ENCODE measurements around the gene SPSB4.

The SPSB4 gene

DNA sequence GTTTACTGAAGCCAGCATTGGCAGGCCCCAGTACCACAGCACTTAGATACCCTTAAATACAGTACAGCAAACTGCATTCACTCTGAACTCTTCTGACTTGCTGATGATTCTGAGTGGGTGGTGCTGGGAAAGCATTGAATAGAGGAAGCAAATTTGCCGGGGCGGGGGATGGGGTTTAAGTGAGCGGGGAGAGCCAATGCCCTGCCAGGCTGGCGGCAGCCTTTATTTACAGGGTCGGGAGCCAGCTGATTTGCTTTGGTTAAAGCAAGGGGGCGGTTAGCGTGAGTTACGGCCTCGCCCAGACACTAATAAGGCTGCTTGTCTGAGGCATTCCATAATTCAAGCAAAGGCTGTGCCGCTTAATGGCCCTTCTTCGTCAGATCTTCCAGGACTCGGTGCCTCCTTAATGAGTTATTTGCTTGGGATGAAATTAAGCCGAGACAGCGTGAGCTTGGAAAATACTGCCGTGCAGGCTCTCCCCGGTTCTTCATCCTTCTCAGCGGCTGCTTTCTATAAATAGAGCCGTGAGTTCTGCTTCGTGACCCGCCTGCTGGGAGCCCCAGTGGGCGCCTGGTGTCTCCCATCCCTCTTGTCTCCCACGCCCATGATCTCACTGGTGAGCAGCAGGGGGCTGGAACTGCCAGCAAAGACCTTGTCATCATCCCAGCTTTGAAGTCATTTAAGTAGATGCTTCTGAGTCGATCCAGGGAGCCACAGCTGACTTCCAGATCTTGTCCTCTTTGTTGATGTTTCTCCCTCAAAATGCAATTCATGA is 25.8 kb downstream of the SPSB4 start:
- peak; percentile 15 to 53 for DNase-seq

DNA sequence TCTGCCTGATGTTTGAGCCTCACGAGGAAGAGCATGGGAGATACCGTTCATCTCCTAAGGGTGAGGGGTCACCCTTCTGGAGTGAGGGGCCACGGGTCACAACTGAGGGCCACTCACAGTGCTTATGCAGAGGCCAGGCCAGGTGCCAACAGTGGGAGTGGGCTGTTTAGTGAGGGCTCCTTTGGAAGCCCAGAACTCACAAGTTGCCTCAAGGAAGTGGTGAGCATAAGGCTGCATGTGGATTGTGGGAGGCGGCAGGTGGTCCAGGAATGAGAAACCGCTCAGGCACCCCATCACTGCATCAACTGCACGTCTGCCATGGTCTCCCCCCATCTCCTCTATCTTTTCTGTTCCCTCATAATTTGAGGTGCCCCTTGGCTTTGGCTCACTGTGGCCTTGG is 26.5 kb downstream of the SPSB4 start:
- no peak for DNase-seq

DNA sequence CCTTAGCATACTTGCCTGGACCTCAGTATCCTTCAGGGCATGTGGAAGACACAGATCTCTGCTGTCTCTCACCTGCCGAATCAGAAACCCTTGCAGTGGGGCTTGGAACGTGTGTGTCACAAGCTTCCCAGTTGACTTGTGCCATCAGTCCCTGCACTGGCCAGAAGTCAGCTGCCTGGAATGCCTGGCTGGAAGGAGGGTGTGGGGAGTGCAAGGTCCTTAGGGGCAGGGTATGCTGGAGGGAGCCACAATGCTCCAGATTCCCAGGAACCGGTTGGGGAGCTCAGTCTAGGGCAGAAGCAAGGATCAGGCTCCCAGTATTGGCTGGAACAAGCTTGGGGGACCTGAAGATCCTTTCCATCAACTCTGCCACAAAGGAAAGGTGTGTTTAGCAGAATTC is 27.1 kb downstream of the SPSB4 start:
- no peak for DNase-seq

DNA sequence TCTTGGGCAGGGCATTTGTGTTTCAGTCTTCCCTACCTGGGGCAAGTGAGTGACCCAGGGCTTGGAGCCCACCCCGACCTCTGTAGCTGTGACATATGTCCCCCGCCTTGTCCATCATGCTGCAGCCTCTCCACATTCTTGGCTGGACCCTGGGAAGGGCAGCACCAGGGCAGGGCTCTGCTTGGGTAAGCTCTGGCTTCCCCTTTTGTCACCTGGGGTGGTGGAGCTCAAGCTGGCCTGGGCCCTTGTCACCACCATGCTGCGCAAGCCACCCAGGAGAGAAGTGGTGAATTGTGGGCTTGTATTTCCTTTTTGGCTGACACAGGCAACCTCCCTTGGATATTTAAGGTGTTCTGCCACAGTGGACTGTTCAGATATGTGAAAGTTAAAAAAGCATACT is 29.3 kb downstream of the SPSB4 start:
- DNase-seq, result no peak

DNA sequence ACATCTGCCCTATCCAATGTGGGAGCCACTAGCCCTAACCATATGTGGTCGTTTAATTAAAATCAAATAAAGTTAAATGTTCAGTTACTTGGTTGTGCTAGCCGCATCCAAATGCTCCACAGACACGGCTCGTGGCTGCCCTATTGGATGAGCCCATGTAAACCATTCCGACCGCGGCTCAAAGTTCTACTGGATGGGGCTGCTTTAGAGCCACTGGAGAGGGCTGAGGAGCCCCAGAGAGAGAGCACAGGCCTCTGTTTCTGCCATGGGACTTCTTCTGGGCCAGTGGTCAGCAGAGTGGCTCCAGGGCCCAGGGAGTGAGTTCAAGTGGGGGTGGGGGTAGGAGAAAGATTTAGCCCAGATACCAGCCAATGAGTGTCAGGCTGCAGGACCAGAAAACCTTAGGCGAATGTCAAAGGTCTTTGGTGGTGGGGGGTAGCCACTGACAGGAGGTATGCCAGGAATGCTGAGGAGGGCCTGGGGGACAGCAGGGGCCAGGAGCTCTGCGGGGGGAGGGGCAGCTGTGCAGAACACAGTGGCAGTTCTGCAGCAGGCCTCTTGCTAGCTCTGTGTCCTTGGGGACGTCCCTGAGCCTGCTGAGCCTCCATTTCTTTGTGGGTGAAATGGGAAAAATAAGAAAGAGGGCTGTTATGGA is 30.1 kb downstream of the SPSB4 start:
- no peak for DNase-seq

DNA sequence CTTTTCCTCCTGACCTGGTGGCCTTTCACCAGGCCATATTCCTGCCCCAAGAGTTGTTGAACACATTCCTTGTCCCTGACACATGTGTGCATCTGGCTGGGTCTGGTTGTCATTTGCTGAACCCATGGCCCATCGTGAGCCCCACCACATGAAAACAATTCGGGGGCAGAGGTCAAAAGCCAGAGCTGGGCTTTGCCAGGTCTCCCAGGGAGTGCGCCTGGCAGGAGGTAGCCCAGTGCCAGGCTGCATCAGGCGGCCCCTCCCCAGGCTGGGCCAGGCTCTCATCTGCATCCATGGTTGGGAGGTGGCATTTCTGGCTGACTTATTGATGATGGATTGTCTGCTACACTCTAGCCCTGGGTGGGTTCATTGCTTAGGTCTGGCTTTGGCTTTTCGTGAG is 30.9 kb downstream of the SPSB4 start:
- no peak for DNase-seq

DNA sequence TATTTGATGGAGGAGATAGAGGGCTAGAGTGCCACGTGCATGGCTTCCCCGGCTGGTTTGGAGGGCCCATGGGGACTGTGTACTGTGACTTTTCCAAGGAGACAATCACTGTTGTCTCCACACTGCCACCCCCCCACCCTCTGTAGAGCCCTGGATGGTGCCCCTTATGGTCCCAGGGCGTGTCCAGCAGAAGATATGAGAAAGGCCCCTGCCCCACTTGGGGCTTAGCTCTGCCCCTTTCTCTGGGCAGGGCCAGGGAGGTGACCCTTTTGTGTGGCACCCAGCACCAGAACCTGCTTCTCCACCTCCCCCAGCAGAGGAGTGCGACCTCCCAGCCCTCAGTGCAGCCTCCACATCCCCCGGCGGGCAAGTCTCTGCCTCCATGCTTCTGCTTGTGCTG is 32.1 kb downstream of the SPSB4 start:
- no peak for DNase-seq

DNA sequence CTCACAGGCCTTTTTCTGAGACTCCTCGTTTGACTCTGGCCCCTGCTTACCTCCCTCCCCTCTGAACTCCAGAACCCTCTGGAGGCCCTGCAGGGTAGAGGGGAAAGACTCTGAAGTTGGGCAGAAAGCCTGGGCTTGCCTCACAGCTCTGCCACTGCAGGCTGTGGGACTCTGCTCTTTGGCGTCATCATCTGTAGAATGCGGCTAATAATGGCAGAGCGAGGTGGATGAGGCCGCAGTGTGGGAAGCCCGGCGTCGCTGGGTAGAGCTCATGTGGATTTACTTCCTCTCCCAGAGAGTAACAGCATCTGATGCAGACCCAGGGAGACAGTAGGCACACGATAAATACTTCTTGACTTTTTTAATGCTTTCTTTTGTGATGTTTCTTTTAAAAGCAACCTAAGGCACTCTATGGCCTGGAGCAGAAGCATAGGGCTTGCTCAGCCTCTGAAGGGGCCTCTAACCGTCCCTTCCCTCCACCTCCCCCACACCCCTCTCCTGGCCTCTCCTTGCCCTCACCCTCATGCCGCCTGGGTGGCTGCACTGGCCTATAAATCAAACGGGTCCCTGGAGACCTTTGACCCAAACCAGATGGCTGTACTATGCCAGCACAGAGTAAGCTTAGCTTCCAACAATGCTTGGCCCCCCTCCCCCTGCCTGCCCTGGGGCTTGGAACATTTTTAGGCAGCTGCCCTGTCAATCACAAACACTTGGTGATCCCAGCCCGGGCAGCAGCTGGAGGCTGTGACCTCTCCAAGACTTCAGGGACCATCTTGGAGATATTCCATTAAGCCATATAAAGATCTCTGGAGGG is 32.9 kb downstream of the SPSB4 start:
- DNase-seq, result no peak

DNA sequence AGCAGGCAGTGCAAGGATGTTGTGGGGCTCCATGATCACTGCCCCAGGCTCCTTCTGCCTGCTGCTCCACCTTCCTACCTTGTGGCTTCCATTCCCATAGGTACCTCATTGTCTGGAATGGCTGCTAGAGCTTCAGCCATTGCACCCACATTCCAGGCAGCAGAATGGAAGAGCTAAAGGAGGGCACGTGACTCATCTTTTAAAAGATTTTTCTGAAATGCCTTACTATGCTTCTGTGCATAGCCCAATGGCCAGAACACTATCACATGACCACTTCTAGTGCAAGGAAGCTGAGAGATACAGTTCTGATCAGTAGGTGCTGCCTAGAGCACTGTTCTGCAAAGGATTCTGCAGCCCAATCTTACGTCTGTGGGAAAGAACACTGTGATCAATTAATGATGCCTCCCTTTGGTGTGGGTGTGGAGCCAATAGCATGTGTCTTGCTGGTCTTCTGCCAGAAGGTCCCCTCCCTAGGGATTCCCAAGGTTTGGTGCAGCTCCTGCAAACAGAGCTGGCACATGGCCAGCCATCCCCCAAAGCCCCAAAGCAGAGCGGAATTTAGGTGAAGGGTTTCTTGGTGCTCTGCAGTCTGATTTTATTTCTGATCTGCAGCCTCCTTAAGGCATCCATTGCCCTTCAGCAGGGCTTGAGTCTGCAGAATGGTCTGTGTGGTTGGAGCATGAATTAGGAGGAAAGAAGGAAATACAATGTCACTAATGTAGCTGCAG is 34.4 kb downstream of the SPSB4 start:
- DNase-seq, result no peak

DNA sequence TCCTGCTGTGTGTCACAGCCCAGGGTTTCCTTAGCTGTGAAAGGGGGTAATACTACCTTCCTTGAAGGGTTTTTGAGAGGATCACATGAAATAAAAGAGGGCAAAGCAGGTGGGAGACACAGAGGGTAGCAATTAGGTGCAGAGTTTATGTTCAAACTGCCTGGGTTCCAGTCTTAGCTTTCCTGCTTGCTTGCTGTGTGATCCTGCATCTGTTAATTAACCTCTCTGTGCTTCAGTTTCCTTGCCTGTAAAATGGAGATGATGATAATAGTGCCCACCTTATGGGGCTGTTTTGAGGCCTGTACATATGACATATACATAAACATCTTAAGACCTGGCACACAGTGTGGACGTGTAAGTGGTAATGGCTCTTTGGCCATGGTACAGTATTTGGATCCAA is 35.0 kb downstream of the SPSB4 start:
- no peak for DNase-seq

DNA sequence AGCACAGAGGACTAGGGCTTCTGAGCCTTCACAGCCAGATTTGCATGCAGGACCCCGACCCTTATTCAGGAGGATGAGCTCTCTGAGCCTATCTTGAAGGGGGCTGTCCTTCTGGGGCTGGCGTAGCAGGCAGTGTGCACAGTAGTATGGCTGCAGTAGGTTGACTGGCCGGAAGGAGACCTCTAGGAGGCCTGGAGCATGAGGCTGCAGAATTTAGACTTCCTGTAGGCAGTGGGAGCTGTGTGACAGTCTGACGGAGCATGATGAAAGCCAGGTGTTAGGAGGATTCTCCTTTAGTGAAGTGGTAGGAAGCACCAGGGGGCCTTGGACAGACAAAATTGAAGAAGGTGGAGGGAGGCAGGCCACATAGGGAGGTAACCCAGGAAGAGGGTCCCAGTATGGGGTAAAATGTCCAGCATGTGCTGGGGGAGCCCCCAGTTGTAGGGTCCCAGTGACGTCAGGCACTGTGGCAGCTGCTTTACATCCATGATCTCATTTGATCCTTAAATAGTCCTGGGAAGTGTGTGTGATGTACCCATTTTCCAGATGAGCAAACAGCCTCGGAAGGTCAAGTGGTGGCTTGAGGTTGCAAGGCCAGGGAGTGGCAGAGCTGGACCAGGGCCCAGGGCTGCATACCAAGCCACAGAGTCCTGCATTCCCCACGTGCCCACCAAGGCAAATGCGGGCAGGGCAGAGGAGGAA is 36.1 kb downstream of the SPSB4 start:
- no peak for DNase-seq

DNA sequence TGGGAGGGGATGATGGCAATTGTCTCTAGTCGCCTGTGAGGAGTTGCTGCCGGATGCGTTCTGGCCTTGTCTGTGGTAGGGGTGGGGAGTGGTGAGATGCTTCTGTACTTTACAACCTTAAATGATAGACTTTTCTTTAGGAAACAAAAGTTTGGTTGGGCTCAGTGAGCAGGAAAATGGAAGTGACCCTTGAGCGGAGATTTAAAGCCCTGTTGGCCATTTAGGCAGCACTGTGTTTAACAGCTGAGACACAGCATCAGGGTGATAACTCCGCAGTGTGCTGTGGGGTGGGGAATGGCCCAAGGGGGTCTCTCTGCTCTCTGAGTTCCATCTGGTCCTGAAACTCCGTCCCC is 36.6 kb downstream of the SPSB4 start:
- no peak for DNase-seq

DNA sequence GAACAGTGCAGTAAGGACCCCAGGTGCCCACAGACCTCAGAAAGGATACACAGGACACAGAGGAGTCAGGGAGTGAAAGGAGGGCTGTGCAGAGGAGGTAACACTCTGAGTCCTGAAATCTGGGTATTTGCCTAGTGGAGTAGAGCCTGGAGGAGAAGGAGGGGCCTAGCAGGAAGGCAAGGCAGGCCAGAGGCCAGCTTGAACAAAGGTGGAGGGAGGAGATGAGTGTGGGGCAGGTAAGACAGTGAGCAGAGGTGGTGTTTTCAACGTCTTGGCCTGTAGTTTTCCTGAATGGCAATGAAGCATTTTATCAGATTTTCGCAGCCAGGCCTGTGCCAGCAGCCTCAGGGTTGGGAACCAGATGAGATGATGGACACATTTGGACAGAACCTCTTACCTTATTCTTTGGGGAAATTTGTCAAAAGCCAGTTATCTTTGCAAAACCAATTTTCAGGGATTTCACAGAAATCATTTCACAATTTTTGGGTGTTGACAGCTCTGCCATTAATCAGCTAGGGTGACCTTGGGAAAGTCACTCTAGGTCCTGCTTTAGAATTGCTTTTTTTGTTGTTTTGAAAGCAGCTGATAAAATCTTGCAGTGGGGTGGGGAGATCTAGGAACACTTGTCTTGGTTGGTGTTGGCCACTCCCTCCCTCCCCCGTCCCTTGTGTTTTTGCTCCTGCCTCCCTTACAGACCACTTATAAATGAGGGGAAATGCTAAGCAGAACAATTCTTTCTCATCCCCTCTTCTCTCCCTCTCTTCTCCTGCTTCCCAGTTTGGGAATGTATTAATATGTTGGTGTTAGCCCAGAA is 38.4 kb downstream of the SPSB4 start:
- no peak for DNase-seq

DNA sequence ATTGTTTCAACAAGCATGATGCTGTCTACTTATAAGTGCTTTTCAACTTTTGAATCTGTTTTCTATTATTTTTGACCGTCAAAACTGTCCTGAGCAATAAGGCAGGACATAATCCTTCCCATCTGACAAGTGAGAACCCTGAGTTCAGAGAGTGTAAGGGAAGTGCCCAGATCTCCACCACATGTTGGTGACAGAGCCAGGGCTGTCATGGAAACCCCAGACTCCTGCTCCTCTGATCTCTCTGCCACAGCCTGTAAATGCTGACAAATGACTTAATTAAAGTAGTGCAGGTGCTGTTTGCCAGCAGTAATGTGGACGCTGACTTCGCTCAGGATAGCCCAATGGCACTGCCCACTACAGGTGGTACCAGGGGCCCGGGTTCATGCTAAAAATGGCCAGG is 40.3 kb downstream of the SPSB4 start:
- no peak for DNase-seq

DNA sequence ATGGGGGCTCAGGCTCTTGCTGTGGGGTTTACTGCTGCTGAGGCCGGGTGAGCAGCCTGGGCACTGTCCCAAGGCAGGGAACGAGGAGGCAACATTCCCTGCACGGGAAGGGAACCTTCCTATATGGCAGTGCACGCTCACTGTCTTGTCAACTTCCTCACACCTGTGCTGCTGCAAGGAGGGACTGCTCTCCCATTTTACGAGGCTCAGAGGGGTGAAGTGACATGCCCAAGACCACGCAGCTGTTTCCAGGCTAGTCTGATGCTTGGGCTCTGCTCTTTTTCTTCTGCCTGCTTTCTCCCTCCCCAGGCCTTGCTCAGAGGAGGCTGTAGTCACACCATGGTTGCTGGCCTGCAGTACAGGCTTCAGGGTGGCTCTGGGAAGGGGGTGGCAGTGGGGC is 41.5 kb downstream of the SPSB4 start:
- DNase-seq, result no peak

DNA sequence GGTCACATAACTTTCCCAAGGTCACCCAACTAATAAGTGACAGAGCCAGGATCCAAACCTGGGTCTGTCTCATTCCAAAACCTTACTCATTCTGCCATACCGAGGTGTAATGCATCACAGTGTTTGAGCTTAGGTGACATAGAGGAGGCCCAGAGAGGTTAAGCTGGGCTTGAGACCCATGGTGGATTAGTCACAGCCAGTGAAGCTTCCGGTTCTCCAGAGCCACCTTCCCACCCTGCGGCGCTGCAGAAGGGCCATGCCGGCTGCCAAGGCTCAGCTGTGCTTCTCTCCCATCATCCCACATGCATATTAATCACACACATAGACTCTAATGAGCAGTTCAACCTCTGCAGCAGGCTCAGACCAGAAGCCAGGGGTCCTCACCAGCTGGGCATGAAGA is 42.2 kb downstream of the SPSB4 start:
- DNase-seq, result no peak

DNA sequence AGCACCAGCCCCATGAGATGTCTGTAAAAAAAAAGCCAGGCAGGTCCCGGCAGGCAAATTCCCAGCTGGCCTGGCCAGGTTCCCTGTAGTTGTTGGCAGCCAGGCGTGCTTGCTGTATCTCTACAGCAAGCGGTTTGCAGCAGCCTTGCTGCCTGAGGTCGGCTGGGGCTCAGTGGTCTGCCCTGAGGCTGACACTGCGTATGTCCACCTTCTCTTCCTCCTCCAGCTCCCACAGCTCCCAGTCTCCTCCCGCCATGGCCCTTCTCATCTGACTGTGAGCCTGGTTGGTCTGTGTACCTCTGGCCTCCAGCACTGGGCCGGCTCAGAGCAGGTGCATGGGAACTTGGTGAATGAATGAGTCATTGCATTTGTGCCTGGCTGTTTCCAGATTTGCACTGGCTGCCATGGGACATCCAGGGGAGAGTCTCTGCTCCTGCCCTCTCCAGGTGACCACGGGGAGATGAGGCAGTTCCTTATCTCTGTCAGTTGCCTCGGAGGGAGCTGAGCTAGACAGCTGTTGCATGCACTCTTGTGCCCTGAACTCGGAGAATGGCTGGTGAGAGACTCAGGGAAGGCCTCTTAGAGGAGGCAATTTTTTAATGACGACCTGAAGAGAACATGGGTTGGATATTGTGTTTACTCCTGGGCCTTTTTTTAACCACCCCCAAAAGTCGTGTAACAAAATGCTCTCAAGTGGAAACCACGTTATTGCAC is 43.0 kb downstream of the SPSB4 start:
- no peak for DNase-seq

DNA sequence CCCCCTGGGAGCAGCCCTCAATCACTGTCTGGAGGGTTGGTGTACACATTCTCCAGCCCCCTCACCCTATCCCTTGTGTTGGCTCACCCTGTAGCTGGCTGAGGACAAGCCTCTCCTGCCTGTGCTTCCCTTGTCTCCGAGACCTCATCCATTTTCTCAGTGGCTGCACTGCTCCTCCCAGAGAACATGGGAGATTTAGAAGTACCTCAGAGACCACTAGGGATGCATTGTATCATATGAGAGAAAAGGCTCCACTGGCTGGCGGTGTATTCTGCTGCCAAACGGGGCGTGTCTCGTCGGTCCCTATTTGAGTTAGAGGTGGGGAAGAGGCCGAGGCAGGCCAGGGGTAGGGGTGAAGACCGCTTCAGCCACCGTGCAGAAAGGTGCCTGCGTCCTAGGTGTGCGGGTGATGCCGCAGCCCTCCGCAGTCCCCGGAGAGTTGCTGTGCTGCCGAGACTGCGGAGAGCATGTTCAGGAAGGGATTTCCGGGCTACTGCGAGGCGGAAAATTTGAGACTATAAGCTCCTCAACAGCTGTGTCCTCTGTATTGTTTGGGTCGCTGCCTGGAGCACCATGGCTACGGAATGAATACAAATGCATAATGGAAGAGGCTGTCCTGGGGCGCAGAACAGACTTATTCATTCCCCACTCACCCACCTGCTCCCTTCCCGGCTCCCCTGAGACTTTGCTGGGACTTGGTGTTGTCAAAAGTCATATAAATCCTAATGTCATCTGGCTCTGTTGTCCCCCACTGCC is 43.8 kb downstream of the SPSB4 start:
- DNase-seq, result no peak

DNA sequence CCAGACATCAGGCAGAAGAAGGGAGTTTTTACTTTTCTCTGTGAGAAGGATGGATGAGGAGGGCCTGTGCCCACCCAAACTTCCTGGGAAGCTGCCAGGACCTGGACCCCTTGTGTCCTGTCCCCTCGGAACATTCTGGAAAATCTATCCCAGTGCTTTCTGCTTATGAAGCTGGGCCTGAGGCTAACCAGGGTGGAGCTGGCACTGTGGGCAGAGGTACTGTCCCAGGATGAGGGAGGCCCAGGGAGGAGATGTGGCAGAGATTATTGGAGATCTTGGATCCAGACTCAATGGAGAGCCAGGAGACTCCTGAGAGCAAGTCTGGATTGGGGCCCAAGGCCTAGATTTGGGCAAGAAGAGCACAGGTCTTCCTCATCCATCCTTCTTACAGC is 44.4 kb downstream of the SPSB4 start:
- DNase-seq, result no peak

DNA sequence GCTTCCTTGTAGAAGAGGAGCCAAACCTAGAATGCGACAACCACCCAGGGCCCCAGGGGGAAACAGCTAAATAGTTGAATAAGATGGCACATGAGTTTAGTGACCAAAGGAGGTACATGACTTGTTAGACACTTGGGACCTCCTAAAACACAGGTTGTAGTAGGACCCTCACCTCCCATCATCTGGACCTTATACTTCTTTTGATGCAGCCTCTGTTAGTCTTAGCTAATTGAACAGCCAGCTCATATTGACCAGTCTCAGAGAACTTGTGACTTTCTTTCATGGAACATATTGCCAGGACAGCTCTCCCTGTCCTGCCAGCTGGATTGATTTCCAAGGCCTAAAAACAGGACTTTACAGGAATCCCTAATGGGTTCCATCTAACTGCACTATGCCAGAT is 45.0 kb downstream of the SPSB4 start:
- DNase-seq, result no peak

All from hippocampal formation (tissue), 2 donors.